ENCODE data around the gene GABRP.
"Not testable (repeated sequence)": the region's sequence is repeated elsewhere in the genome, so short reads cannot be mapped to it uniquely, and the experiment has no call there.

Gene GABRP

DNA sequence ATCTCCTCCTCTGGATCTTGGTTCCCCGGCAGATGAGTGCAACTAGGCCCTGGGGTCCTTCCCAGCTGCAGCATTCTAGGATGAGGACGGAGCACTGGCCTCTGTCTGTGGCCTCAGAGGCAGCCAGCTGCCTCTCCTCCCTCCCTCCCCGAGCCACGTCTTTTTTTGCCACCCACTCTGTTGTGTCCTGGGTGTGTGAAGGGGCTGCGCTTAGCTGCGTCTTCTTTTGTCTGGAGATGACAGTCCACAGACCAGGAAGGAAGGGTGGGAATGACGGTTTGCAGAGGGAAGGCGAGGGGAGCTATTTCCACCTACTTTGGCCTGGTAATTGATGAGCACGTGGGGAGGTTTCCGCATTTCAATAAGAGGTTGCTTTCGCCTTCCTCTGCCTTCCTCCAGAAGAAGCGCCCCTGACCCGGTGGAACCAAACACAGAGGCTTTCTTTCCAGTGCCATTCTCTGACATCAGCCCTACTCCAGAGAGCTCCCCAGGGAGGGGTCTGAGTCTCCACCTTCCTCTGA is 34.5 kb upstream of the GABRP start:
- Mint-ChIP-seq H3K4me1 (ENCODE audit: low read depth in 2 of 2) (peaks cover 0 to 2% of the 10 kb centered on the region in 2 donors), H3K27me3 (peaks cover 42 to 74% of the 10 kb centered on the region in 2 donors), H3K36me3 (ENCODE audit: insufficient read depth) (no peaks in the 10 kb centered on the region), H3K9me3 (no peaks in the 10 kb centered on the region), H3K4me3 (no peak overlapping the region), H3K27ac (no peak overlapping the region)
- ATAC-seq (replicated peaks) = no peak
- no peak for DNase-seq

- Mint-ChIP-seq H3K4me1 (ENCODE audit: low read depth in 2 of 2) (no peaks in the 10 kb centered on the region), H3K27me3 (peaks cover 38 to 67% of the 10 kb centered on the region in 2 donors), H3K9me3 (peaks cover 0 to 2% of the 10 kb centered on the region in 2 donors), H3K27ac (no peak overlapping the region), H3K4me3 (no peak overlapping the region), H3K36me3 (ENCODE audit: insufficient read depth) (no peaks in the 10 kb centered on the region)
- no peak for DNase-seq
- no peak for ATAC-seq (replicated peaks)
Measured at GRCh38 chr5:170749911-170750431, 33.6 kb upstream of the GABRP start.

DNA sequence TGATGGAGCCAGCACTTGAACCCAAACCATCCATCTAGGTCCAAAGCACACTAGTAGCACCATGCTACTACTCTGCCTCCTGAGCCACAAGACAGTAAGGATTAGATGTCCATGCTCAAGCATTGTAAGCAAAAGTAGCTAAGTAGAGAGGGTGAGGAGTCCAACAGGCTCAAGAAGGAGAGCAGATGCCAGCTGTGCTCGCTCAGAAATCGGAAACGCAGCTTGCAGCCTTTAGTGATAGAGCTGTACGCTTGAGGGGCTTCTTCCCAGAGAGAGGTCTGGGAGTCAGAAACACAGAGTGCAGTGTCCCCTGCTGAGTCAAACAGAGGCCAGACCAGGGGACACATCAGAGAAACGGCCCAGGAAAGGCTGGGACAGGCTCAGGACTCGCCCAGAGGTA is 32.7 kb upstream of the GABRP start:
- Mint-ChIP-seq H3K9me3 (peaks cover 0 to 2% of the 10 kb centered on the region in 2 donors), H3K4me1 (ENCODE audit: low read depth in 2 of 2) (no peaks in the 10 kb centered on the region), H3K27ac (no peak overlapping the region), H3K4me3 (no peak overlapping the region), H3K36me3 (ENCODE audit: insufficient read depth) (no peaks in the 10 kb centered on the region), H3K27me3 (peaks cover 38 to 63% of the 10 kb centered on the region in 2 donors)
- ATAC-seq (replicated peaks) (no peak), DNase-seq (no peak)

GRCh38 chr5:170751631-170752030 is 31.9 kb upstream of the GABRP start:
- no peaks in the 10 kb centered on the region for H3K4me1 Mint-ChIP-seq (ENCODE audit: low read depth in 2 of 2)
- ATAC-seq (replicated peaks) (no peak), DNase-seq (no peak)
- H3K27me3 Mint-ChIP-seq = peaks cover 38 to 55% of the 10 kb centered on the region in 2 donors
- H3K36me3 Mint-ChIP-seq (ENCODE audit: insufficient read depth) = no peaks in the 10 kb centered on the region
- H3K9me3 Mint-ChIP-seq = peaks cover 0 to 2% of the 10 kb centered on the region in 2 donors
- no peak overlapping the region for H3K4me3 Mint-ChIP-seq
- H3K27ac Mint-ChIP-seq = no peak overlapping the region

- no peak overlapping the region for H3K27ac Mint-ChIP-seq
- no peak for ATAC-seq (replicated peaks)
- no peaks in the 10 kb centered on the region for H3K36me3 Mint-ChIP-seq (ENCODE audit: insufficient read depth)
Measured at GRCh38 chr5:170752257-170753215, 31.0 kb upstream of the GABRP start.

DNA sequence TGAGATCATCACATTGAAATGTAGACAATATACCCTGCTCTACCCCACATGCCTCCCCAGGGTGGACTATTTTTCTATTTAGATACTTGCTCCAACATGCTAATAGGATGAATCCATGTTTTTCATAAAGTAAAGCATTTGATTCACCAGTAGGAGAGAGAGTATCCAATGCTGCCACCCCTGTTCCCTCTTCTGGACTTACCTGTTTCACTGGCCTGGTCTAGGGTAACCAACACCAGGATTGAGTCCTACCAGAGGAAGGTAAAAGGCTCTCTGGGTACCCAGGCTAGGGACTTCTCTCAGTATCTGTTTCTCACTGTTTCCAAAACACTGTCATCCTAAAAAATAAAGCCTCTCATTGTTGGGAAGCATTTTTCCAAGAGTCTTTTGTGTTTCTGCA is 30.2 kb upstream of the GABRP start:
- Mint-ChIP-seq H3K4me1 (ENCODE audit: low read depth in 2 of 2) (no peaks in the 10 kb centered on the region), H3K9me3 (peaks cover 0 to 2% of the 10 kb centered on the region in 2 donors), H3K4me3 (no peak overlapping the region), H3K27me3 (peaks cover 22 to 38% of the 10 kb centered on the region in 2 donors), H3K36me3 (ENCODE audit: insufficient read depth) (no peaks in the 10 kb centered on the region), H3K27ac (no peak overlapping the region)
- no peak for ATAC-seq (replicated peaks)
- no peak for DNase-seq

More at GRCh38 chr5:170752257-170753215, 31.0 kb upstream of the GABRP start:
- no peak overlapping the region for H3K4me3 Mint-ChIP-seq
- H3K27me3 Mint-ChIP-seq = peaks cover 30 to 46% of the 10 kb centered on the region in 2 donors
- DNase-seq = no peak
- H3K4me1 Mint-ChIP-seq (ENCODE audit: low read depth in 2 of 2) = no peaks in the 10 kb centered on the region
- H3K9me3 Mint-ChIP-seq = peaks cover 0 to 2% of the 10 kb centered on the region in 2 donors

GRCh38 chr5:170754508-170754907 is 29.0 kb upstream of the GABRP start:
- not testable (repeated sequence) for ATAC-seq (replicated peaks); DNase-seq; H3K27ac Mint-ChIP-seq; H3K36me3 Mint-ChIP-seq (ENCODE audit: insufficient read depth); H3K9me3 Mint-ChIP-seq; H3K4me3 Mint-ChIP-seq; H3K4me1 Mint-ChIP-seq (ENCODE audit: low read depth in 2 of 2)
- peaks cover 14 to 26% of the 10 kb centered on the region in 2 donors for H3K27me3 Mint-ChIP-seq

GRCh38 chr5:170755679-170756456 is 27.7 kb upstream of the GABRP start:
- Mint-ChIP-seq H3K36me3 (ENCODE audit: insufficient read depth) (no peaks in the 10 kb centered on the region), H3K9me3 (peaks cover 0 to 2% of the 10 kb centered on the region in 2 donors), H3K27ac (no peak overlapping the region), H3K4me1 (ENCODE audit: low read depth in 2 of 2) (no peaks in the 10 kb centered on the region), H3K4me3 (no peak overlapping the region), H3K27me3 (peaks cover 1 to 17% of the 10 kb centered on the region in 2 donors)
- DNase-seq = no peak
- ATAC-seq (replicated peaks) = no peak

DNA sequence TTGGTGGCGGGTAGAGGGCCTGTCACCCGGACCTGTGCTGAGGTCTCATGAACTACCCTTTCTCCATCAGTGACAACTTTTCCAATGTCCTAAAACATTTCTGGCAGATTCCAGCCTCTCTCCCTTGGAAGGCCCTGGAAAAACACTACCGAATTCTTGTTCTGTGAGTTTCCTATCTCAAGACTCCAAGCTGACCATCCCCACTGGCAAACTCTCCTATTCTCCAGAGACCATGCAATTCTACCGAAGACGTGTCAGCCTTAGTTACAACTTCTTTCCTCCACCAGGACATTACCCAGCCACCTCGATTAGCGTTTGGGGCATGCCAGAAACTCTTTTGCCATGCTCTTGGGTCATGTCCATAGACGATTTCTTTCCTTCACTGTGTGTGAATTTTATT is 26.8 kb upstream of the GABRP start:
- no peak for DNase-seq
- no peaks in the 10 kb centered on the region for H3K36me3 Mint-ChIP-seq (ENCODE audit: insufficient read depth)
- ATAC-seq (replicated peaks) = no peak
- H3K9me3 Mint-ChIP-seq = peaks cover 0 to 2% of the 10 kb centered on the region in 2 donors
- no peak overlapping the region for H3K27ac Mint-ChIP-seq
- no peaks in the 10 kb centered on the region for H3K4me1 Mint-ChIP-seq (ENCODE audit: low read depth in 2 of 2)
- H3K4me3 Mint-ChIP-seq = no peak overlapping the region
- H3K27me3 Mint-ChIP-seq = peaks cover 2 to 17% of the 10 kb centered on the region in 2 donors

DNA sequence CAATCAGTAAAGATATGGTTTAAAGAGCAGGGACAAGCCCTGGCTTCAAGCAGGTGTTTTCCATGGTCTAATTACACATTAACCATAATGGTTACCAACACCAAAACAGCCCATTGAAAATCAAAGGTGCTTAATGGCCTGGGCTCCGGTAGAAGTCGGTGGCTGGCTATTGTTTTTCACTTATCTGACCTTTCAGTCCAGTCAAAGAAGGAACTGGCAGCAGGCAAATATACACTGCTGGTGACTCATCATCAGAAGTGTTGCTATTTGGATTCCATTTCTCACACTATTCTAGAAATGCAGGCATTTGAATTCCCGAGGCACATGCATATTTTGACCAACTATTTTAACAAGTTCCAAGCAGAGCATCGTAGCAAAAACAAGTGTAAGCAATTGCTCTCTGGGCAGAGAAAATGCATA is 26.3 kb upstream of the GABRP start:
- no peaks in the 10 kb centered on the region for H3K4me1 Mint-ChIP-seq (ENCODE audit: low read depth in 2 of 2)
- ATAC-seq (replicated peaks) = no peak
- H3K4me3 Mint-ChIP-seq = no peak overlapping the region
- peaks cover 6 to 17% of the 10 kb centered on the region in 2 donors for H3K27me3 Mint-ChIP-seq
- no peak overlapping the region for H3K27ac Mint-ChIP-seq
- H3K9me3 Mint-ChIP-seq = peaks cover 0 to 2% of the 10 kb centered on the region in 2 donors
- DNase-seq = no peak
- no peaks in the 10 kb centered on the region for H3K36me3 Mint-ChIP-seq (ENCODE audit: insufficient read depth)

DNA sequence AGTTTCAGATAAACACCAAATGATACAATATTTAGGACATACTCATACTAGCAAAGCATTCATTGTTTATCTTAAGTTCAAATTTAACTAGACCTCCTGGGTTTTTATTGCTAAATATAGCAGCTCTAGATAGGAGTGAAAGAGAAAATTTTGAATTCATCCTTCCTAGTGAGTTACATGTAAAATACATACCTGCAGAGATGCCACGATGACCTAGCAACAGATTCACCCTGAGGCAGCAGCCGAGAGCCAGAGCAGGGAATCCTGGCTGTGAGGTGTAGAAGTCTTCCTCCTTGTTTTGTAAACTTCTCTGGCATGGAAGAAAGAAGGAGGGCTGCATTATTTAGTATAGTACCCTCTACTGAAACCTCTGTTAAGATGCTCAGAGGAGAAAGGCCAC is 25.9 kb upstream of the GABRP start:
- Mint-ChIP-seq H3K27ac (no peak overlapping the region), H3K36me3 (ENCODE audit: insufficient read depth) (no peaks in the 10 kb centered on the region), H3K4me3 (no peak overlapping the region), H3K27me3 (peaks cover 6 to 13% of the 10 kb centered on the region in 2 donors), H3K9me3 (peaks cover 0 to 2% of the 10 kb centered on the region in 2 donors), H3K4me1 (ENCODE audit: low read depth in 2 of 2) (no peaks in the 10 kb centered on the region)
- DNase-seq = no peak
- ATAC-seq (replicated peaks) = no peak

DNA sequence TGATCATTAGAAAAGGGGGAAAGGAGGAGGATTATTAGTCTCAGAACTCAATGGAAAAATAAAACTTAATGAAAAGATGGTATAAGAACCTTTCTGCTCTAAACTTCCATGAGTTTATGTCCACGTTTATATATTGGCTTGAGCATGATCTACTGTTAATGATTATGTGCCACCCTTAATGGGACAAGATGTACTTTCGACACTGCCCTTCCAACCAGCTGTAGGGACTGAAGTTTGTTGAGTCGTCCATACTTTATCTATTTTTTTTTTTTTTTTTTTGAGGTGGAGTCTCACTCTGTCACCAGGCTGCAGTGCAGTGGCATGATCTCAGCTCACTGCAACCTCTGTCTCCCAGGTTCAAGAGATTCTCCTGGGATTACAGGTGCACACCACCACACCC is 25.0 kb upstream of the GABRP start:
- ATAC-seq (replicated peaks) = no peak
- peaks cover 6 to 9% of the 10 kb centered on the region in 2 donors for H3K27me3 Mint-ChIP-seq
- DNase-seq = no peak
- no peak overlapping the region for H3K4me3 Mint-ChIP-seq
- H3K27ac Mint-ChIP-seq = no peak overlapping the region
- H3K4me1 Mint-ChIP-seq (ENCODE audit: low read depth in 2 of 2) = no peaks in the 10 kb centered on the region
- H3K9me3 Mint-ChIP-seq = peaks cover 0 to 2% of the 10 kb centered on the region in 2 donors
- H3K36me3 Mint-ChIP-seq (ENCODE audit: insufficient read depth) = no peaks in the 10 kb centered on the region

DNA sequence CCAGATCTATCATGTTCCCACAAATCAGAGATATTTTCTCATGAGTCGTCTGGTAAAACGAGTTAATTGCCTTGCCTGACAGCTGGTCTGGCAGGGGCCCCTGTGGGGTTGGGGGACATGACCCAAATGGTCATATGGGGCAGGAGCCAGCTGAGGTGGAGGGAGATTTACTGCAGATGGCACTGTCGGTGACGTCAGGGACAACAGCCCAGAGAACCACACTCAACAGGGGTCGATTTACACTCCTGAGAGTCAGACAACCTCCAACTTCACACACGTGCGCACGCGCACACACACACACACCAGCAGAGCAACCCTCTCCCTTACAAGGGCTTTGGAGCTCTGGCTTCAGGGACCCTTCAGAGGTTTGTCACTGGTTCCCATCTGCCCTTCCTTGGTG is 23.4 kb upstream of the GABRP start:
- H3K9me3 Mint-ChIP-seq = no peaks in the 10 kb centered on the region
- H3K4me3 Mint-ChIP-seq = no peak overlapping the region
- peaks cover 6 to 9% of the 10 kb centered on the region in 2 donors for H3K27me3 Mint-ChIP-seq
- DNase-seq (no peak), ATAC-seq (replicated peaks) (no peak)
- no peak overlapping the region for H3K27ac Mint-ChIP-seq
- no peaks in the 10 kb centered on the region for H3K36me3 Mint-ChIP-seq (ENCODE audit: insufficient read depth)
- H3K4me1 Mint-ChIP-seq (ENCODE audit: low read depth in 2 of 2) = no peaks in the 10 kb centered on the region

Data from effector memory CD8-positive, alpha-beta T cell (primary cell).